ENCODE results near the gene CASP2.

DNA sequence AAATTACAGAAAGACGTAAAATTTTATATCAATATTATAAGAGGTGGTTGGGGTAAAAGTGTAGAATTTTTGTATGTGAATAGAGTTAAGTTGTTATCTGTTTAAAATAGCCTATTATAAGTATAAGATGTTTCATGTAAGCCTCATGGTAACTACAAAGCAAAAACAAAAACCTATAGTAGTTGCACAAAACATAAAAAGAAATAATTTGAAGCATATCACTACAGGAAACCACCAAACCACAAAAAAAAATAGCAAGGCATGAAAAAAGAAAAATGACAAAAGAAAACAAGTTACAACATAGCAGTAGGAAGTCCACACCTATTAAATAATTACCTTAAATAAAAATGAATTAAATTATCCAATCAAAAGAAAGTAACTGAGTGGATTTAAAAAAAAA lies 37.3 kb upstream of the CASP2 start:
- TF ChIP-seq, protein P1, sequence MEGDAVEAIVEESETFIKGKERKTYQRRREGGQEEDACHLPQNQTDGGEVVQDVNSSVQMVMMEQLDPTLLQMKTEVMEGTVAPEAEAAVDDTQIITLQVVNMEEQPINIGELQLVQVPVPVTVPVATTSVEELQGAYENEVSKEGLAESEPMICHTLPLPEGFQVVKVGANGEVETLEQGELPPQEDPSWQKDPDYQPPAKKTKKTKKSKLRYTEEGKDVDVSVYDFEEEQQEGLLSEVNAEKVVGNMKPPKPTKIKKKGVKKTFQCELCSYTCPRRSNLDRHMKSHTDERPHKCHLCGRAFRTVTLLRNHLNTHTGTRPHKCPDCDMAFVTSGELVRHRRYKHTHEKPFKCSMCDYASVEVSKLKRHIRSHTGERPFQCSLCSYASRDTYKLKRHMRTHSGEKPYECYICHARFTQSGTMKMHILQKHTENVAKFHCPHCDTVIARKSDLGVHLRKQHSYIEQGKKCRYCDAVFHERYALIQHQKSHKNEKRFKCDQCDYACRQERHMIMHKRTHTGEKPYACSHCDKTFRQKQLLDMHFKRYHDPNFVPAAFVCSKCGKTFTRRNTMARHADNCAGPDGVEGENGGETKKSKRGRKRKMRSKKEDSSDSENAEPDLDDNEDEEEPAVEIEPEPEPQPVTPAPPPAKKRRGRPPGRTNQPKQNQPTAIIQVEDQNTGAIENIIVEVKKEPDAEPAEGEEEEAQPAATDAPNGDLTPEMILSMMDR (IDR thresholded peaks at IDR 0.05 in 4 of 5, conservative IDR thresholded peaks at IDR 0.05 in 1 of 5) = no peak
- no peak for TF ChIP-seq POLR2A (IDR thresholded peaks at IDR 0.05)

All from gastrocnemius medialis (tissue), 4 donors.